B cell (primary cell): ENCODE measurements around the gene MAPK8.

ENCODE experiments used
- CTCF ChIP-seq: fragments of 200-600 bp; IDR thresholded peaks from one replicate; pipeline ENCODE4 v1.8.0; 2022; ENCODE audit warnings: antibody characterized with exemption, mild to moderate bottlenecking
- EZH2 ChIP-seq: IDR thresholded peaks from 2 replicates; pipeline ENCODE4 v1.6.1; 2012; ENCODE audit warnings: borderline replicate concordance, low read depth, mild to moderate bottlenecking, moderate library complexity, low read length; ENCODE audit not compliant: insufficient read depth, poor library complexity, severe bottlenecking

DNA sequence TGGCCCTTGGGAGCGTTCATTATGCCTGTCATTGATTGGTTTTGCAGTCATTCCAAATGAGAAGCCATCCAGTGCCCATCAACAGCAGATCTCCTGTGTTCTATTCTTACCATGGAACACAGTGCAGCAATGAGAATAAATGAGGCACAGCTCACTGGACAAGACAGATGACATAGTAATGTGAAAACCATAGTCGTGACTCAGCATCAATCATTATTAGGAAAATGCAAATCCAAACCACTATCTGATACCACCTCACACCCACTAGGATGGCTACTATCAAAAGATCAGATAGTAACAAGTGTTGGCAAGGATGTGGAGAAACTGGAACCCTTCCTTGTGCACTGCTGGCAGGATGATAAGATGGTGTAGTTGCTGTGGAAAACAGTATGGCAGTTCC, 153.7 kb downstream of the MAPK8 start:
- TF ChIP-seq CTCF (no peak), EZH2 (no peak)
